CD14-positive monocyte (primary cell): ENCODE measurements around the gene PRDM5. TPM values are rescaled to one million over a fixed set of nuclear protein-coding genes. Genes with fewer than 3 reads are reported as not detected.

Source experiments
- DNase-seq, 3 donors: peaks; one replicate each; pipeline ENCODE4 v3.0.0-alpha.2; 2011 to 2022
- H2AFZ ChIP-seq: 2 replicates; pipeline ENCODE4 v1.6.0; 2012; ENCODE audit warnings: mild to moderate bottlenecking, low read depth, low read length, inconsistent platforms; ENCODE audit not compliant: insufficient read depth, poor library complexity, severe bottlenecking
- H3K27ac ChIP-seq, 2 donors: 1 replicate in 1 of 2; 2 replicates in 1 of 2; pipeline ENCODE4 v1.5.1; 2012 to 2013; ENCODE audit warnings: low read length in 2 of 2, control low read depth in 1 of 2, inconsistent platforms in 1 of 2, low read depth in 1 of 2, mild to moderate bottlenecking in 1 of 2
- H3K27me3 ChIP-seq, 2 donors: one replicate each; pipeline versions ENCODE4 v1.6.0 to v1.6.1; 2011 to 2013; ENCODE audit warnings: low read length in 2 of 2; ENCODE audit not compliant: control insufficient read depth in 2 of 2, insufficient read depth in 2 of 2
- H3K36me3 ChIP-seq, 2 donors: replicated peaks in 1 of 2; 1 replicate in 1 of 2; 2 replicates in 1 of 2; pipeline versions ENCODE4 v1.5.1 to v1.6.1; 2012 to 2013; ENCODE audit warnings: low read length in 2 of 2, control low read depth in 1 of 2, inconsistent platforms in 1 of 2, mild to moderate bottlenecking in 1 of 2; ENCODE audit not compliant: insufficient read depth in 2 of 2, control insufficient read depth in 1 of 2
- H3K4me1 ChIP-seq, 2 donors: 1 replicate in 1 of 2; 2 replicates in 1 of 2; pipeline versions ENCODE4 v1.5.1 to v1.6.1; 2012 to 2013; ENCODE audit warnings: low read length in 2 of 2, control low read depth in 1 of 2, inconsistent platforms in 1 of 2, mild to moderate bottlenecking in 1 of 2, moderate library complexity in 1 of 2; ENCODE audit not compliant: insufficient read depth in 2 of 2, control insufficient read depth in 1 of 2
- H3K4me2 ChIP-seq: replicated peaks from 2 replicates; pipeline ENCODE3; 2012; ENCODE audit warnings: low read length, moderate library complexity, mild to moderate bottlenecking; ENCODE audit not compliant: poor library complexity, severe bottlenecking; ENCODE audit errors: extremely low read depth
- H3K4me3 ChIP-seq, 3 experiments: fragments of 200-600 bp in 1 of 3; sonication (generic) in 1 of 3; replicated peaks in 1 of 3; 1 replicate in 2 of 3; 2 replicates in 1 of 3; pipeline ENCODE4 v1.5.1; 2011 to 2013; ENCODE audit warnings: low read length in 3 of 3, mild to moderate bottlenecking in 3 of 3, control low read depth in 2 of 3, low read depth in 2 of 3, inconsistent platforms in 1 of 3, moderate library complexity in 1 of 3
- H3K79me2 ChIP-seq: 2 replicates; pipeline ENCODE4 v1.6.0; 2012; ENCODE audit warnings: mild to moderate bottlenecking, control low read depth, inconsistent platforms, low read length, moderate library complexity; ENCODE audit not compliant: insufficient read depth
- H3K9ac ChIP-seq: 2 replicates; pipeline ENCODE4 v1.6.0; 2017; ENCODE audit warnings: low read length, mild to moderate bottlenecking; ENCODE audit not compliant: insufficient read depth, poor library complexity, severe bottlenecking
- H3K9me3 ChIP-seq, 2 donors: replicated peaks in 1 of 2; 1 replicate in 1 of 2; 2 replicates in 1 of 2; pipeline versions ENCODE4 v1.5.1 to v1.6.1; 2012 to 2013; ENCODE audit warnings: low read length in 2 of 2, control low read depth in 1 of 2; ENCODE audit not compliant: control insufficient read depth in 1 of 2, insufficient read depth in 1 of 2
- H4K20me1 ChIP-seq: 2 replicates; pipeline ENCODE4 v1.6.0; 2012; ENCODE audit warnings: mild to moderate bottlenecking, low read length, control low read depth, moderate library complexity; ENCODE audit not compliant: insufficient read depth
- H3K27ac Mint-ChIP-seq, 7 donors: one replicate each; pipeline ENCODE4 v1.8.0; 2020; ENCODE audit warnings: mild to moderate bottlenecking in 7 of 7, mixed read lengths in 7 of 7, moderate library complexity in 6 of 7, inconsistent platforms in 2 of 7
- H3K27me3 Mint-ChIP-seq, 3 donors: one replicate each; pipeline ENCODE4 v1.8.0; 2021 to 2022; ENCODE audit warnings: low read depth in 3 of 3, mild to moderate bottlenecking in 3 of 3, mixed read lengths in 3 of 3, moderate library complexity in 3 of 3, inconsistent platforms in 1 of 3
- H3K36me3 Mint-ChIP-seq, 2 donors: one replicate each; pipeline ENCODE4 v1.8.0; 2020; ENCODE audit warnings: mixed read lengths in 2 of 2, inconsistent platforms in 1 of 2, mild to moderate bottlenecking in 1 of 2
- H3K4me1 Mint-ChIP-seq: one replicate; pipeline ENCODE4 v1.8.0; 2020; ENCODE audit warnings: mild to moderate bottlenecking, mixed read lengths
- H3K4me3 Mint-ChIP-seq, 2 donors: one replicate each; pipeline ENCODE4 v1.8.0; 2020; ENCODE audit warnings: mild to moderate bottlenecking in 2 of 2, mixed read lengths in 2 of 2, moderate library complexity in 1 of 2
- H3K9me3 Mint-ChIP-seq, 7 donors: one replicate each; pipeline ENCODE4 v1.8.0; 2020 to 2022; ENCODE audit warnings: mixed read lengths in 7 of 7, mild to moderate bottlenecking in 6 of 7, moderate library complexity in 6 of 7, inconsistent platforms in 2 of 7
- WGBS: methylation state at CpG from one replicate; pipeline ENCODE4 v1.1.5; 2013; ENCODE audit warnings: missing lambda C conversion rate; ENCODE audit not compliant: insufficient coverage; 5-methylcytosine and 5-hydroxymethylcytosine counted together
- intact Hi-C, 2 donors: fragments of 100-400 bp; cut with micrococcal nuclease; formaldehyde crosslinking; loops; one replicate each; pipeline versions ENCODE4 v1.15.0 to v1.15.1; 2023
- polyA plus RNA-seq, 3 donors: library from polyadenylated mRNA; depleted of rRNA in 1 of 3; unstranded in 2 of 3; stranded (reverse) in 1 of 3; fragments of 300-500 nt in 2 of 3; fragments of >200 nt in 1 of 3; fragmentation: Illumina TruSeq in 2 of 3; gene quantifications; 1 replicate in 2 of 3; 2 replicates in 1 of 3; pipeline ENCODE4 v1.2.3, GENCODE V29; 2012 to 2021
- TF ChIP-seq, protein P1 (sequence below): fragments of 200-600 bp; IDR thresholded peaks from one replicate; pipeline ENCODE4 v1.8.0; 2022; ENCODE audit warnings: antibody characterized with exemption, mild to moderate bottlenecking

The PRDM5 gene
- polyA plus RNA-seq, 3 donors = 0.12 to 0.25 (median 0.17) TPM

DNA sequence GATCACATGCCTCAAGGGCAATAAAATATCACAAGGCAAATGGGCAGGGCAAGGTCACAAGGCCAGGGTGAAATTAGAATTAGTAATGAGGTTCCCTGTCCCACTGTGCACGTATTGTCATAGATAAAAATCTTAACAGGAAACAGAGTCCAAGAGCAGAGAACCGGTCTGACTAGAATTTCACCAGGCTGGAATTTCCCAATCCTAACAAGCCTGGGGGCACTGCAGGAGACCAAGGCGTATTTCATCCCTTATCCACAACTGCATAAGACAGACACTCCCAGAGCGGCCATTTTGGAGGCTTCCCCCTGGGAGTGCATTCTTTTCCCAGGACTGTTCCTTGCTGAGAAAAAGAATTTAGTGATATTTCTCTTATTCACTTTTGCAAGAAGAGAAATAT is 25.9 kb upstream of the PRDM5 start:
- peaks cover 0 to 14% of the 10 kb centered on the region in 2 donors for H3K9me3 ChIP-seq
- DNase-seq = no peak
- H3K4me1 Mint-ChIP-seq = no peaks in the 10 kb centered on the region
- H2AFZ ChIP-seq = no peak overlapping the region
- H3K27me3 ChIP-seq = no peaks in the 10 kb centered on the region
- H3K27ac ChIP-seq = no peak overlapping the region
- TF ChIP-seq, protein P1, sequence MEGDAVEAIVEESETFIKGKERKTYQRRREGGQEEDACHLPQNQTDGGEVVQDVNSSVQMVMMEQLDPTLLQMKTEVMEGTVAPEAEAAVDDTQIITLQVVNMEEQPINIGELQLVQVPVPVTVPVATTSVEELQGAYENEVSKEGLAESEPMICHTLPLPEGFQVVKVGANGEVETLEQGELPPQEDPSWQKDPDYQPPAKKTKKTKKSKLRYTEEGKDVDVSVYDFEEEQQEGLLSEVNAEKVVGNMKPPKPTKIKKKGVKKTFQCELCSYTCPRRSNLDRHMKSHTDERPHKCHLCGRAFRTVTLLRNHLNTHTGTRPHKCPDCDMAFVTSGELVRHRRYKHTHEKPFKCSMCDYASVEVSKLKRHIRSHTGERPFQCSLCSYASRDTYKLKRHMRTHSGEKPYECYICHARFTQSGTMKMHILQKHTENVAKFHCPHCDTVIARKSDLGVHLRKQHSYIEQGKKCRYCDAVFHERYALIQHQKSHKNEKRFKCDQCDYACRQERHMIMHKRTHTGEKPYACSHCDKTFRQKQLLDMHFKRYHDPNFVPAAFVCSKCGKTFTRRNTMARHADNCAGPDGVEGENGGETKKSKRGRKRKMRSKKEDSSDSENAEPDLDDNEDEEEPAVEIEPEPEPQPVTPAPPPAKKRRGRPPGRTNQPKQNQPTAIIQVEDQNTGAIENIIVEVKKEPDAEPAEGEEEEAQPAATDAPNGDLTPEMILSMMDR = no peak
- H3K27me3 Mint-ChIP-seq = peaks cover 0 to 5% (median 2%) of the 10 kb centered on the region in 3 donors
- H4K20me1 ChIP-seq = no peaks in the 10 kb centered on the region
- H3K79me2 ChIP-seq = no peaks in the 10 kb centered on the region
- H3K4me3 Mint-ChIP-seq = no peak overlapping the region
- no peaks in the 10 kb centered on the region for H3K36me3 ChIP-seq
- no peak overlapping the region for H3K9ac ChIP-seq
- H3K27ac Mint-ChIP-seq = no peak overlapping the region
- H3K4me1 ChIP-seq = no peaks in the 10 kb centered on the region
- 80% methylated on average over 2 of the region's 4 CpGs for WGBS
- peaks cover 28 to 56% (median 32%) of the 10 kb centered on the region in 7 donors for H3K9me3 Mint-ChIP-seq
- H3K36me3 Mint-ChIP-seq = no peaks in the 10 kb centered on the region
- no peak overlapping the region for H3K4me3 ChIP-seq
- intact Hi-C loops = no loop called here
- H3K4me2 ChIP-seq = no peak overlapping the region

DNA sequence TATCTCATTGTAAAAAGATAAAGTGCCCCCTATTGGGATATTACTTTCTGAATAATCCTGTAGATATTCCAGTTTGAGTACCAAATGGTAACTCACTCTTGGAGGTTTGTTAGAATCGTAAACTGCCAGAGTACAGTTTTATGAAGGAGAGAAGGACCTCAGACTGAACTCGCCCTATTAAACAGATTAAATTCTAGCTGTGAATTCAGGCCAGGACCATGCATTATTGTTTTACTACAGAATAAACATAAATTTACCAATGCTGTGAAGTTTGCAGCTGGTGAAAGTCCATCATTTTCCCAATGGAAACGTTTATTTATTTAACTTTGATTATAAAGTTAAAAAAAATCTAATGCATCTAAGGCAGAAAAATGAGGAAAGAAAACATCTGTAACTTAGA is 20.2 kb upstream of the PRDM5 start:
- Histone ChIP-seq H2AFZ (no peak overlapping the region), H3K27me3 (no peaks in the 10 kb centered on the region), H4K20me1 (no peaks in the 10 kb centered on the region), H3K4me1 (no peaks in the 10 kb centered on the region), H3K4me3 (no peak overlapping the region), H3K36me3 (no peaks in the 10 kb centered on the region), H3K27ac (no peak overlapping the region), H3K79me2 (no peaks in the 10 kb centered on the region), H3K4me2 (no peak overlapping the region), H3K9me3 (peaks cover 0 to 4% of the 10 kb centered on the region in 2 donors), H3K9ac (no peak overlapping the region)
- H3K36me3 Mint-ChIP-seq = no peaks in the 10 kb centered on the region
- H3K4me3 Mint-ChIP-seq = no peak overlapping the region
- H3K27ac Mint-ChIP-seq = no peak overlapping the region
- no peak for DNase-seq
- no peaks in the 10 kb centered on the region for H3K4me1 Mint-ChIP-seq
- TF ChIP-seq, protein P1 = no peak
- H3K27me3 Mint-ChIP-seq = peaks cover 2 to 3% (median 2%) of the 10 kb centered on the region in 3 donors
- H3K9me3 Mint-ChIP-seq = peaks cover 8 to 21% (median 10%) of the 10 kb centered on the region in 7 donors
- intact Hi-C loops = no loop called here
- no CpG with 5 or more reads among the region's 3 CpGs for WGBS
